Mesenteric fat pad (tissue), 1 donor: ENCODE data around the gene SH2D5. TPM values are rescaled to one million over a fixed set of nuclear protein-coding genes. Genes with fewer than 3 reads are reported as not detected.
"Not testable (repeated sequence)": the region's sequence is repeated elsewhere in the genome, so short reads cannot be mapped to it uniquely, and the experiment has no call there.

Source experiments
- DNase-seq: peaks from one replicate; pipeline ENCODE4 v3.0.0-alpha.2; 2020; ENCODE audit warnings: low spot score
- total RNA-seq: library from RNA; stranded (reverse); fragmentation: NEBNext Ultra II Directional; extraction: Animal tissue kit (Norgen Biotek cat#: 25700); gene quantifications from one replicate; pipeline ENCODE4 v1.2.1, GENCODE V29; 2021
- donor health status: DM: yes; HTN: yes; CAD: no.

SH2D5 gene
- total RNA-seq, 1 donor from 2014 or later: 0.22 TPM

- peak; percentile 94 for DNase-seq
Observed at GRCh38 chr1:20696397-20697333, 35.8 kb downstream of the SH2D5 start.

GRCh38 chr1:20695515-20695914 lies 37.0 kb downstream of the SH2D5 start:
- no peak for DNase-seq

GRCh38 chr1:20693623-20694022 lies 38.9 kb downstream of the SH2D5 start:
- DNase-seq: no peak

GRCh38 chr1:20691872-20692271 lies 40.6 kb downstream of the SH2D5 start:
- DNase-seq: no peak

- no peak for DNase-seq
Observed at GRCh38 chr1:20689645-20690056, 42.9 kb downstream of the SH2D5 start.

GRCh38 chr1:20686883-20687725 lies 45.4 kb downstream of the SH2D5 start:
- DNase-seq: no peak

GRCh38 chr1:20685741-20686140 lies 46.8 kb downstream of the SH2D5 start:
- no peak for DNase-seq

- no peak for DNase-seq
Observed at GRCh38 chr1:20685099-20685662, 47.3 kb downstream of the SH2D5 start.

- no peak for DNase-seq
Observed at GRCh38 chr1:20684651-20685050, 47.9 kb downstream of the SH2D5 start.

- no peak for DNase-seq
Observed at GRCh38 chr1:20684050-20684620, 48.4 kb downstream of the SH2D5 start.

GRCh38 chr1:20683614-20684013 lies 48.9 kb downstream of the SH2D5 start:
- DNase-seq: no peak

- no peak for DNase-seq
Observed at GRCh38 chr1:20682571-20683236, 49.8 kb downstream of the SH2D5 start.

- no peak for DNase-seq
Observed at GRCh38 chr1:20681999-20682398, 50.5 kb downstream of the SH2D5 start.

GRCh38 chr1:20680269-20680668 lies 52.2 kb downstream of the SH2D5 start:
- DNase-seq: no peak

- DNase-seq: no peak
Observed at GRCh38 chr1:20678599-20678998, 53.9 kb downstream of the SH2D5 start.

GRCh38 chr1:20673626-20674025 lies 58.9 kb downstream of the SH2D5 start:
- DNase-seq: not testable (repeated sequence)

GRCh38 chr1:20672265-20672632 lies 60.3 kb downstream of the SH2D5 start:
- no peak for DNase-seq

- DNase-seq: no peak
Observed at GRCh38 chr1:20670936-20671335, 61.6 kb downstream of the SH2D5 start.
